ENCODE measurements around the gene LAMC2.
"Not testable (repeated sequence)": the region's sequence is repeated elsewhere in the genome, so short reads cannot be mapped to it uniquely, and the experiment has no call there.

LAMC2 gene

GRCh38 chr1:183272390-183272848, 86.4 kb downstream of the LAMC2 start:
- H3K4me3 ChIP-seq (ENCODE audit: low read length), result no peak overlapping the region
- no peaks in the 10 kb centered on the region for H4K20me1 ChIP-seq (ENCODE audit: insufficient read depth, low read length)
- no peak overlapping the region for H3K27ac ChIP-seq (ENCODE audit: low read length)
- DNase-seq, result no peak
- H3K4me1 ChIP-seq (ENCODE audit: low read length), result no peaks in the 10 kb centered on the region
- H3K27me3 ChIP-seq (replicated peaks; ENCODE audit: insufficient read depth, low read length), result no peaks in the 10 kb centered on the region
- H3K9me3 ChIP-seq (replicated peaks; ENCODE audit: insufficient read depth, low read length), result no peaks in the 10 kb centered on the region
- no peaks in the 10 kb centered on the region for H3K9me2 ChIP-seq (replicated peaks; ENCODE audit: insufficient read depth, low read length)
- H3K36me3 ChIP-seq (replicated peaks; ENCODE audit: insufficient read depth, low read length), result no peaks in the 10 kb centered on the region
- no peak for TF ChIP-seq CTCF (IDR thresholded peaks at IDR 0.05; ENCODE audit: low read length)
- no peak for TF ChIP-seq EZH2 (optimal IDR thresholded peaks at IDR 0.05; ENCODE audit: low read depth, low read length)
- no peak for TF ChIP-seq EZH2phosphoT487 (IDR thresholded peaks at IDR 0.05; ENCODE audit: low read length)
- no peaks in the 10 kb centered on the region for H3F3A ChIP-seq (ENCODE audit: insufficient read depth, low read length)
- no peak overlapping the region for H3K9ac ChIP-seq (ENCODE audit: low read length)
- no peak overlapping the region for H3K4me2 ChIP-seq (ENCODE audit: low read depth, low read length)
- H3K79me2 ChIP-seq (ENCODE audit: low read length), result no peaks in the 10 kb centered on the region
- H2AFZ ChIP-seq (ENCODE audit: low read length), result no peak overlapping the region

GRCh38 chr1:183273300-183273699, 87.2 kb downstream of the LAMC2 start:
- H3F3A ChIP-seq (ENCODE audit: insufficient read depth, low read length), result no peaks in the 10 kb centered on the region
- no peaks in the 10 kb centered on the region for H3K36me3 ChIP-seq (replicated peaks; ENCODE audit: insufficient read depth, low read length)
- TF ChIP-seq CTCF (IDR thresholded peaks at IDR 0.05; ENCODE audit: low read length), result no peak
- no peak for TF ChIP-seq EZH2phosphoT487 (IDR thresholded peaks at IDR 0.05; ENCODE audit: low read length)
- TF ChIP-seq EZH2 (optimal IDR thresholded peaks at IDR 0.05; ENCODE audit: low read depth, low read length), result no peak
- H3K9me2 ChIP-seq (replicated peaks; ENCODE audit: insufficient read depth, low read length), result no peaks in the 10 kb centered on the region
- no peak overlapping the region for H2AFZ ChIP-seq (ENCODE audit: low read length)
- no peak overlapping the region for H3K27ac ChIP-seq (ENCODE audit: low read length)
- DNase-seq, result no peak
- no peak overlapping the region for H3K4me3 ChIP-seq (ENCODE audit: low read length)
- H3K27me3 ChIP-seq (replicated peaks; ENCODE audit: insufficient read depth, low read length), result no peaks in the 10 kb centered on the region
- no peak overlapping the region for H3K9ac ChIP-seq (ENCODE audit: low read length)
- no peaks in the 10 kb centered on the region for H3K9me3 ChIP-seq (replicated peaks; ENCODE audit: insufficient read depth, low read length)
- no peaks in the 10 kb centered on the region for H3K4me1 ChIP-seq (ENCODE audit: low read length)
- no peaks in the 10 kb centered on the region for H4K20me1 ChIP-seq (ENCODE audit: insufficient read depth, low read length)
- no peak overlapping the region for H3K4me2 ChIP-seq (ENCODE audit: low read depth, low read length)
- H3K79me2 ChIP-seq (ENCODE audit: low read length), result no peaks in the 10 kb centered on the region

GRCh38 chr1:183273984-183274383, 87.9 kb downstream of the LAMC2 start:
- not testable (repeated sequence) for H3K36me3 ChIP-seq (replicated peaks; ENCODE audit: insufficient read depth, low read length); H3K4me1 ChIP-seq (ENCODE audit: low read length); H3K27me3 ChIP-seq (replicated peaks; ENCODE audit: insufficient read depth, low read length); H2AFZ ChIP-seq (ENCODE audit: low read length); H3K4me2 ChIP-seq (ENCODE audit: low read depth, low read length); H3K9me3 ChIP-seq (replicated peaks; ENCODE audit: insufficient read depth, low read length); H4K20me1 ChIP-seq (ENCODE audit: insufficient read depth, low read length); H3K79me2 ChIP-seq (ENCODE audit: low read length); H3K9me2 ChIP-seq (replicated peaks; ENCODE audit: insufficient read depth, low read length); H3K9ac ChIP-seq (ENCODE audit: low read length); H3K27ac ChIP-seq (ENCODE audit: low read length); DNase-seq; H3F3A ChIP-seq (ENCODE audit: insufficient read depth, low read length); H3K4me3 ChIP-seq (ENCODE audit: low read length)

- no peak for TF ChIP-seq EZH2phosphoT487 (IDR thresholded peaks at IDR 0.05; ENCODE audit: low read length)
- TF ChIP-seq CTCF (IDR thresholded peaks at IDR 0.05; ENCODE audit: low read length), result no peak
- no peak for TF ChIP-seq EZH2 (optimal IDR thresholded peaks at IDR 0.05; ENCODE audit: low read depth, low read length)
- H3K27ac ChIP-seq (ENCODE audit: low read length), result no peak overlapping the region
- H2AFZ ChIP-seq (ENCODE audit: low read length), result no peak overlapping the region
Observed at GRCh38 chr1:183274836-183275235, 88.8 kb downstream of the LAMC2 start.

More at GRCh38 chr1:183274836-183275235, 88.8 kb downstream of the LAMC2 start:
- DNase-seq, result no peak
- no peaks in the 10 kb centered on the region for H3K9me2 ChIP-seq (replicated peaks; ENCODE audit: insufficient read depth, low read length)
- H3K4me3 ChIP-seq (ENCODE audit: low read length), result no peak overlapping the region
- H3K79me2 ChIP-seq (ENCODE audit: low read length), result no peaks in the 10 kb centered on the region
- H3F3A ChIP-seq (ENCODE audit: insufficient read depth, low read length), result no peaks in the 10 kb centered on the region
- no peaks in the 10 kb centered on the region for H3K27me3 ChIP-seq (replicated peaks; ENCODE audit: insufficient read depth, low read length)
- H3K4me1 ChIP-seq (ENCODE audit: low read length), result no peaks in the 10 kb centered on the region
- H3K4me2 ChIP-seq (ENCODE audit: low read depth, low read length), result no peak overlapping the region
- H4K20me1 ChIP-seq (ENCODE audit: insufficient read depth, low read length), result no peaks in the 10 kb centered on the region
- H3K9me3 ChIP-seq (replicated peaks; ENCODE audit: insufficient read depth, low read length), result no peaks in the 10 kb centered on the region
- no peaks in the 10 kb centered on the region for H3K36me3 ChIP-seq (replicated peaks; ENCODE audit: insufficient read depth, low read length)
- H3K9ac ChIP-seq (ENCODE audit: low read length), result no peak overlapping the region

All from MM.1S (cell line).